HEK293 (cell line): Measurements from ENCODE around the gene CCNL1.
A peak's percentile ranks its signal among the peaks of the same experiment; 100 is the strongest.

Experiments
- CTCF ChIA-PET: fragments of 350-600 bp; formaldehyde crosslinking; extraction: SDS; loops from one replicate; lab custom pipeline; 2021; ENCODE audit warnings: antibody characterized with exemption; lab: Yijun Ruan, JAX
- POLR2A ChIA-PET: fragments of 300-600 bp; formaldehyde crosslinking; extraction: SDS; loops from one replicate; lab custom pipeline; 2020; ENCODE audit warnings: antibody characterized with exemption, inconsistent platforms; lab: Yijun Ruan, JAX
- H3K27ac ChIP-seq: fragments of 200-500 bp; sonication (Bioruptor generic); 2 replicates; pipeline ENCODE4 v1.5.1; 2014; ENCODE audit warnings: low read depth, low read length, control low read depth, inconsistent platforms; ENCODE audit errors: extremely low read depth
- H3K36me3 ChIP-seq, 2 experiments: fragments of 200-500 bp in 1 of 2; sonication (Bioruptor generic) in 1 of 2; 1 replicate in 1 of 2; 2 replicates in 1 of 2; pipeline ENCODE4 v1.5.1; 2014 to 2017; ENCODE audit warnings: inconsistent platforms in 2 of 2, low read length in 2 of 2; ENCODE audit not compliant: control insufficient read depth in 2 of 2, insufficient read depth in 1 of 2
- H3K4me1 ChIP-seq: fragments of 200-500 bp; sonication (Bioruptor generic); 2 replicates; pipeline ENCODE4 v1.5.1; 2014; ENCODE audit warnings: mild to moderate bottlenecking, low read length, inconsistent platforms; ENCODE audit not compliant: control insufficient read depth, insufficient read depth
- H3K4me3 ChIP-seq: 2 replicates; pipeline ENCODE4 v1.5.1; 2011; ENCODE audit warnings: low read depth, mild to moderate bottlenecking, control low read depth, low read length, moderate library complexity
- H3K9me3 ChIP-seq: fragments of 200-500 bp; sonication (Bioruptor generic); 2 replicates; pipeline ENCODE4 v1.5.1; 2014; ENCODE audit warnings: low read depth, low read length, inconsistent platforms; ENCODE audit not compliant: control insufficient read depth, insufficient read depth
- KLF10 ChIP-seq: fragments of 450-650 bp; IDR thresholded peaks from 2 replicates; pipeline ENCODE4 v1.5.1; 2018; ENCODE audit warnings: missing biosample characterization, mild to moderate bottlenecking, missing genetic modification characterization
- OSR2 ChIP-seq: fragments of 450-650 bp; formaldehyde crosslinking; IDR thresholded peaks from 2 replicates; pipeline ENCODE4 v1.5.1; 2016; ENCODE audit warnings: missing biosample characterization, missing genetic modification characterization
- PRDM1 ChIP-seq: fragments of 450-650 bp; formaldehyde crosslinking; IDR thresholded peaks from 2 replicates; pipeline ENCODE4; 2016; ENCODE audit warnings: missing biosample characterization, missing genetic modification characterization
- RBAK ChIP-seq: fragments of 450-650 bp; formaldehyde crosslinking; IDR thresholded peaks from 2 replicates; pipeline ENCODE4 v1.5.1; 2016; ENCODE audit warnings: missing biosample characterization, missing genetic modification characterization
- SCRT1 ChIP-seq: fragments of 450-650 bp; formaldehyde crosslinking; IDR thresholded peaks from 2 replicates; pipeline ENCODE4 v1.5.1; 2016; ENCODE audit warnings: missing biosample characterization, missing genetic modification characterization, borderline replicate concordance
- SETDB1 ChIP-seq: IDR thresholded peaks from one replicate; pipeline ENCODE4 v1.6.1; 2017; ENCODE audit warnings: mild to moderate bottlenecking, low read length, moderate library complexity, mixed read lengths; ENCODE audit not compliant: insufficient read length
- YY2 ChIP-seq: fragments of 450-650 bp; formaldehyde crosslinking; IDR thresholded peaks from 2 replicates; pipeline ENCODE4 v1.5.1; 2016; ENCODE audit warnings: missing biosample characterization, missing genetic modification characterization
- ZFP3 ChIP-seq: fragments of 450-650 bp; formaldehyde crosslinking; IDR thresholded peaks from 2 replicates; pipeline ENCODE4 v1.5.1; 2016; ENCODE audit warnings: low read depth, missing biosample characterization, missing genetic modification characterization
- ZNF114 ChIP-seq: fragments of 450-650 bp; formaldehyde crosslinking; IDR thresholded peaks from 2 replicates; pipeline ENCODE4 v1.5.0; 2017; ENCODE audit warnings: missing biosample characterization, missing genetic modification characterization
- ZNF16 ChIP-seq: fragments of 450-650 bp; formaldehyde crosslinking; IDR thresholded peaks from 2 replicates; pipeline ENCODE4 v1.5.1; 2016; ENCODE audit warnings: low read depth, missing biosample characterization, missing genetic modification characterization
- ZNF24 ChIP-seq: fragments of 450-650 bp; formaldehyde crosslinking; IDR thresholded peaks from 2 replicates; pipeline ENCODE4 v1.5.1; 2016; ENCODE audit warnings: missing biosample characterization, missing genetic modification characterization
- ZNF274 ChIP-seq, 2 experiments: fragments of 200-500 bp in 1 of 2; fragments of 450-650 bp in 1 of 2; sonication (Bioruptor generic) in 1 of 2; formaldehyde crosslinking in 1 of 2; IDR thresholded peaks; 2 replicates each; pipeline versions ENCODE4 v1.5.1 to v1.6.1; 2014 to 2016; ENCODE audit warnings: borderline replicate concordance in 1 of 2, inconsistent platforms in 1 of 2, low read length in 1 of 2, missing biosample characterization in 1 of 2, missing genetic modification characterization in 1 of 2
- ZNF335 ChIP-seq: fragments of 450-650 bp; formaldehyde crosslinking; conservative IDR thresholded peaks from 2 replicates; pipeline ENCODE4 v1.5.1; 2016; ENCODE audit warnings: missing biosample characterization, missing genetic modification characterization
- ZNF350 ChIP-seq: fragments of 450-650 bp; formaldehyde crosslinking; IDR thresholded peaks from 2 replicates; pipeline ENCODE4 v1.5.0; 2017; ENCODE audit warnings: missing biosample characterization, mild to moderate bottlenecking, missing genetic modification characterization
- ZNF404 ChIP-seq: fragments of 450-650 bp; formaldehyde crosslinking; IDR thresholded peaks from 2 replicates; pipeline ENCODE4 v1.5.1; 2017; ENCODE audit warnings: missing biosample characterization, missing genetic modification characterization
- ZNF426 ChIP-seq: fragments of 450-650 bp; formaldehyde crosslinking; IDR thresholded peaks from 2 replicates; pipeline ENCODE4 v1.5.1; 2017; ENCODE audit warnings: missing biosample characterization, missing genetic modification characterization, mild to moderate bottlenecking, inconsistent platforms, moderate library complexity
- ZNF473 ChIP-seq: fragments of 450-650 bp; formaldehyde crosslinking; IDR thresholded peaks from 2 replicates; pipeline ENCODE4 v1.5.1; 2017; ENCODE audit warnings: missing biosample characterization, missing genetic modification characterization
- ZNF48 ChIP-seq: fragments of 450-650 bp; formaldehyde crosslinking; IDR thresholded peaks from 2 replicates; pipeline ENCODE4 v1.5.1; 2016; ENCODE audit warnings: missing biosample characterization, missing genetic modification characterization
- ZNF529 ChIP-seq: fragments of 450-650 bp; formaldehyde crosslinking; IDR thresholded peaks from 2 replicates; pipeline ENCODE4 v1.5.1; 2017; ENCODE audit warnings: missing genetic modification characterization, missing biosample characterization; ENCODE audit not compliant: insufficient replicate concordance
- ZNF596 ChIP-seq: fragments of 450-650 bp; IDR thresholded peaks from 2 replicates; pipeline ENCODE4 v1.5.0; 2018; ENCODE audit warnings: missing biosample characterization, mild to moderate bottlenecking, missing genetic modification characterization, moderate library complexity
- ZNF610 ChIP-seq: fragments of 450-650 bp; formaldehyde crosslinking; IDR thresholded peaks from 2 replicates; pipeline ENCODE4 v1.5.1; 2016; ENCODE audit warnings: missing biosample characterization, missing genetic modification characterization, borderline replicate concordance
- ZNF623 ChIP-seq: fragments of 450-650 bp; formaldehyde crosslinking; IDR thresholded peaks from 2 replicates; pipeline ENCODE4 v1.5.1; 2016; ENCODE audit warnings: missing biosample characterization, missing genetic modification characterization
- ZNF658 ChIP-seq: fragments of 450-650 bp; formaldehyde crosslinking; IDR thresholded peaks from 2 replicates; pipeline ENCODE4; 2016; ENCODE audit warnings: missing biosample characterization, missing genetic modification characterization
- ZNF701 ChIP-seq: fragments of 450-650 bp; formaldehyde crosslinking; IDR thresholded peaks from 2 replicates; pipeline ENCODE4 v1.5.1; 2016; ENCODE audit warnings: missing biosample characterization, missing genetic modification characterization
- ZSCAN30 ChIP-seq: fragments of 450-650 bp; IDR thresholded peaks from 2 replicates; pipeline ENCODE4 v1.5.1; 2018; ENCODE audit warnings: missing biosample characterization, mild to moderate bottlenecking, missing genetic modification characterization, moderate library complexity
- TF ChIP-seq, protein P1 (sequence below): fragments of 450-650 bp; formaldehyde crosslinking; IDR thresholded peaks from 2 replicates; pipeline ENCODE4; 2016; ENCODE audit warnings: missing biosample characterization, missing genetic modification characterization
- TF ChIP-seq, protein P2 (sequence below): fragments of 450-650 bp; formaldehyde crosslinking; IDR thresholded peaks from 2 replicates; pipeline ENCODE4 v1.5.1; 2016; ENCODE audit warnings: missing biosample characterization, missing genetic modification characterization

The CCNL1 gene

DNA sequence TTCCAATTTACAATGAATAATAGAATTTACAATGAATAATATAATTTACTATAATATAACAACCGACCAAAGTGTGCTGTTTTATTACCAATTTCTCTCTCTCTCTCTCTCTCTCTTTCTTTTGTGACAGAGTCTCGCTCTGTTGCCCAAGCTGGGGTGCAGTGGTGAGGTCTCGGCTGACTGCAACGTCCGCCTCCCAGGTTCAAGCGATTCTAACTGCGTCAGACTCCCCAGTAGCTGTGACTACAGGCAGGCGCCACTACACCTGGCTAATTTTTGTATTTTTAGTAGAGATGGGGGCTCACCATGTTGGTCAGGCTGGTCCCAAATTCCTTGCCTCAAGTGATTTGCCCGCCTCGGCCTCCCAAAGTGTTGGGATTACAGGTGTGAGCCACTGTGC, 17.0 kb upstream of the CCNL1 start:
- Histone ChIP-seq H3K36me3 (no peaks in the 10 kb centered on the region), H3K4me3 (no peak overlapping the region), H3K9me3 (no peaks in the 10 kb centered on the region), H3K4me1 (no peaks in the 10 kb centered on the region), H3K27ac (no peak overlapping the region)
- CTCF ChIA-PET: interaction anchor here (2.3 to 3.1 kb wide), 2 partner anchors 16 to 25 kb away, joined by 9 to 15 read pairs; partner anchors contain the start of gene CCNL1
- TF ChIP-seq ZNF596 (tag by site-specific recombination) (0 out of 2 replicates have a peak, but pooled peaks have one; percentile 3), ZNF114 (tag by site-specific recombination) (no peak)
- POLR2A ChIA-PET: interaction anchor here (4.9 kb wide), 1 partner anchor 15 kb away, joined by 159 read pairs; the partner anchor contains the start of gene CCNL1

DNA sequence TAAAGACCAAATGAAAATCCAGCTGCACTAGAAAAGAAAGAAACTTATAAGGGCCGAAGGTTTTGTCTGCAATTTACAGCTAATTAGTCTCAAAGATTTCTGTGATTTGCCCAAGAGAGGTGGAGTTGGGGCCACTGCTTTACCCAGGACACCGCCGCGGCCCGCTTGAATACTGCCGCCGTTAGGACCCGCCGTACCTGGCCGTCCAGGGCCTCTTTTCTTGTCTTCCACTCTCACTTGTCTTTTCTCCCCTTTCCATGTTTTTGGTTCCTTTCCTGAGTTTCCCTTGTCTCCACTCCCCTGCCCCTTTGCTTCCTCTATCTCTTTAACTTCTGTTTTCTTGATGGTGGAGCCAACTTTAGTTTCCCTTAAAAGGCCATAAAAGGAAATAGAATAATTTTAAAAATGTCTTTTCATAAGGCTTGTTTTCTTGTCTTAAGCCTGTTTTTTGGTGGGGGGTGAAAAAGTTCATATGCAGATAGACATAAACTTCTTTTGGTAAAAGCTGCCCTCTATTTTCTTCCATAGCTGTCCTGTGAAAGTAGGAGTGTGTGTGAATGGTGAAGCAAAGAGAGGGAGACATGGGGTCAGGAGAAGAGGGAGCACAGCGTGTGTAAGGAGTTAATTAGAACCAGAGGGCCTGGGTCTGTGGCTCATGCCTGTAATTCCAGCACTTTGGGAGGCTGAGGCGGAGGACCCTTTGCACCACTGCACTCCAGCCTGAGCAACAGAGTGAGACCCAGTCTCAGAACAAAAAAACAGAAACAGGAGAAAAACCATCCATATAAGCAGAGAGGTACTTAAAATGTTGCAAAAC, 16.0 kb upstream of the CCNL1 start:
- CTCF ChIA-PET: interaction anchor here (0.7 to 3.1 kb wide), 5 partner anchors 13 to 26 kb away, joined by 5 to 15 read pairs (median 5); partner anchors contain the start of gene CCNL1
- H3K4me1 ChIP-seq: no peaks in the 10 kb centered on the region
- peak overlapping the region; percentile 62 for H3K4me3 ChIP-seq
- H3K9me3 ChIP-seq: no peaks in the 10 kb centered on the region
- POLR2A ChIA-PET: interaction anchor here (0.9 to 4.9 kb wide), 2 partner anchors 14 to 321 kb away, joined by 3 to 159 read pairs; partner anchors contain the start of gene CCNL1
- H3K36me3 ChIP-seq: no peaks in the 10 kb centered on the region
- TF ChIP-seq ZNF701 (no peak), ZNF658 (tag by site-specific recombination) (no peak), PRDM1 (tag by site-specific recombination) (peak; percentile 97), SETDB1 (no peak), ZNF335 (tag by site-specific recombination) (peak; percentile 73), ZNF426 (tag by site-specific recombination) (no peak)
- TF ChIP-seq, protein P1, sequence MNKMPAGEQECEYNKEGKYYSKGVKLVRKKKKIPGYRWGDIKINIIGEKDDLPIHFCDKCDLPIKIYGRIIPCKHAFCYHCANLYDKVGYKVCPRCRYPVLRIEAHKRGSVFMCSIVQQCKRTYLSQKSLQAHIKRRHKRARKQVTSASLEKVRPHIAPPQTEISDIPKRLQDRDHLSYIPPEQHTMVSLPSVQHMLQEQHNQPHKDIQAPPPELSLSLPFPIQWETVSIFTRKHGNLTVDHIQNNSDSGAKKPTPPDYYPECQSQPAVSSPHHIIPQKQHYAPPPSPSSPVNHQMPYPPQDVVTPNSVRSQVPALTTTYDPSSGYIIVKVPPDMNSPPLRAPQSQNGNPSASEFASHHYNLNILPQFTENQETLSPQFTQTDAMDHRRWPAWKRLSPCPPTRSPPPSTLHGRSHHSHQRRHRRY (tag by site-specific recombination): no peak
- H3K27ac ChIP-seq: no peak overlapping the region; the same call in 1 of the 2 replicates

DNA sequence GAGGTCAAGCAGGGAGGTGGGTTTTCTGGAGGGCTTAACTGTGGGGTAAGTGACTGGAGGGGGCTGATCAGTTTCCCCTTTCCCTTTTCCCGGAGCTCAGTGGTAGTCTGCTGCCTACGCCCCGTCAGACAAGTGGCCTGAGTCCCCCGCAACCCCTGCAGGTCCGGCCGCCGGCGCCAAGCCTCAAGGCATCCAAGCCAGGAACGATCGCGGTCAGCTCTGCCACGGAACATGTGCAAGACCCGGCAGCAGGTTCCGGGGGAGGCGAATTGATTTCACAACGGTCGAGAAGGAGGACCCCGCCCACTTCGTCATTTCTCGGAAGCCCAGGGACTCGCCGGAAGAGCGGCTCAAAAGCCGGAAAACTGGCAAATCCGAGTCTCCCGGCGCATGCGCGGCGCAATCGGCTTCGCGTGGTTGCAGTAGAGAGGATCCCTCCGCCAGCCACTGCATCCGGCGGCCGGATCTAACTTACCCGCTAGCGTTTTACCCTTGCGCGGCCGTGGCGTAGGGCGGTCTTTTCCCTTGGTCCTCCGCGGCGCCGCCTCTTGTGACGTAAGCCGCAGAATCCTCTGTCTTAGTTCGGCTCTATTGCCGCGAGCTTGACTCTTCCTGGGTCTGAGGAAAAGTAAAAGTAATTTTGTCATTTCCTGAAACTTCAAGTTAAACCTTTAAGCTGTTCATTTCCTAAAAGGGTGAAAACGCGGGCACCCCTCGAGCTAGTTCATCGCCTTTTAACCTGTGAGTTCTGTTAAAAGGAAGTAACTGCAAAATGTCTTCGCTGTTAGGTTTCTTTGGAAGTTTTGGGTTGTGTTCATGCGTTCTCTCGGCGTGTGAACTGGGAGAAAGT, 14.9 kb upstream of the CCNL1 start:
- Histone ChIP-seq H3K36me3 (no peaks in the 10 kb centered on the region), H3K4me1 (no peaks in the 10 kb centered on the region), H3K9me3 (no peaks in the 10 kb centered on the region), H3K27ac (peak overlapping the region; percentile 68), H3K4me3 (peak overlapping the region; percentile 62)
- POLR2A ChIA-PET: interaction anchor here (0.9 to 4.9 kb wide), 3 partner anchors 13 to 325 kb away, joined by 3 to 159 read pairs (median 3); partner anchors contain the start of gene CCNL1
- CTCF ChIA-PET: interaction anchor here (0.7 to 3.1 kb wide), 5 partner anchors 12 to 27 kb away, joined by 5 to 15 read pairs (median 5); partner anchors contain the start of gene CCNL1
- TF ChIP-seq KLF10 (tag by site-specific recombination) (peak; percentile 81), ZSCAN30 (tag by site-specific recombination) (peak; percentile 66; the same call in 1 of the 2 replicates), ZNF404 (tag by site-specific recombination) (no peak), ZNF16 (tag by site-specific recombination) (no peak), ZNF473 (no peak), ZNF24 (tag by site-specific recombination) (peak; percentile 87), ZNF610 (tag by site-specific recombination) (peak; percentile 58; the same call in 1 of the 2 replicates), ZFP3 (tag by site-specific recombination) (no peak), ZNF350 (tag by site-specific recombination) (no peak), SCRT1 (0 out of 2 replicates have a peak, but pooled peaks have one; percentile 14), ZNF274 (IDR thresholded peaks at IDR 0.05; ENCODE audit: low read length) (no peak), ZNF274 (tag by site-specific recombination; IDR thresholded peaks at IDR 0.05; ENCODE audit: borderline replicate concordance) (no peak), OSR2 (tag by site-specific recombination) (peak; percentile 63), YY2 (no peak), RBAK (tag by site-specific recombination) (no peak), ZNF529 (tag by site-specific recombination) (no peak), ZNF48 (tag by site-specific recombination) (no peak), ZNF623 (tag by site-specific recombination) (no peak)
- TF ChIP-seq, protein P2, sequence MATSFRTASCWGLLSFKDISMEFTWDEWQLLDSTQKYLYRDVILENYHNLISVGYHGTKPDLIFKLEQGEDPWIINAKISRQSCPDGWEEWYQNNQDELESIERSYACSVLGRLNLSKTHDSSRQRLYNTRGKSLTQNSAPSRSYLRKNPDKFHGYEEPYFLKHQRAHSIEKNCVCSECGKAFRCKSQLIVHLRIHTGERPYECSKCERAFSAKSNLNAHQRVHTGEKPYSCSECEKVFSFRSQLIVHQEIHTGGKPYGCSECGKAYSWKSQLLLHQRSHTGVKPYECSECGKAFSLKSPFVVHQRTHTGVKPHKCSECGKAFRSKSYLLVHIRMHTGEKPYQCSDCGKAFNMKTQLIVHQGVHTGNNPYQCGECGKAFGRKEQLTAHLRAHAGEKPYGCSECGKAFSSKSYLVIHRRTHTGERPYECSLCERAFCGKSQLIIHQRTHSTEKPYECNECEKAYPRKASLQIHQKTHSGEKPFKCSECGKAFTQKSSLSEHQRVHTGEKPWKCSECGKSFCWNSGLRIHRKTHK (tag by site-specific recombination): no peak
